GM12875 (cell line): ENCODE results near the gene RABL6.
"Not testable (repeated sequence)": the region's sequence is repeated elsewhere in the genome, so short reads cannot be mapped to it uniquely, and the experiment has no call there.

ENCODE experiments used
- H3K4me3 ChIP-seq: one replicate; pipeline ENCODE4 v1.5.1; 2011; ENCODE audit warnings: low read depth, low read length, control low read depth
- TF ChIP-seq, protein P1 (sequence below): IDR thresholded peaks from 2 replicates; pipeline ENCODE4 v1.5.1; 2011; ENCODE audit warnings: low read depth, mild to moderate bottlenecking, control low read depth, inconsistent platforms, low read length, moderate library complexity, borderline replicate concordance; ENCODE audit not compliant: insufficient read depth

RABL6 gene

GRCh38 chr9:136843801-136844740 lies 36.3 kb downstream of the RABL6 start:
- TF ChIP-seq, protein P1, sequence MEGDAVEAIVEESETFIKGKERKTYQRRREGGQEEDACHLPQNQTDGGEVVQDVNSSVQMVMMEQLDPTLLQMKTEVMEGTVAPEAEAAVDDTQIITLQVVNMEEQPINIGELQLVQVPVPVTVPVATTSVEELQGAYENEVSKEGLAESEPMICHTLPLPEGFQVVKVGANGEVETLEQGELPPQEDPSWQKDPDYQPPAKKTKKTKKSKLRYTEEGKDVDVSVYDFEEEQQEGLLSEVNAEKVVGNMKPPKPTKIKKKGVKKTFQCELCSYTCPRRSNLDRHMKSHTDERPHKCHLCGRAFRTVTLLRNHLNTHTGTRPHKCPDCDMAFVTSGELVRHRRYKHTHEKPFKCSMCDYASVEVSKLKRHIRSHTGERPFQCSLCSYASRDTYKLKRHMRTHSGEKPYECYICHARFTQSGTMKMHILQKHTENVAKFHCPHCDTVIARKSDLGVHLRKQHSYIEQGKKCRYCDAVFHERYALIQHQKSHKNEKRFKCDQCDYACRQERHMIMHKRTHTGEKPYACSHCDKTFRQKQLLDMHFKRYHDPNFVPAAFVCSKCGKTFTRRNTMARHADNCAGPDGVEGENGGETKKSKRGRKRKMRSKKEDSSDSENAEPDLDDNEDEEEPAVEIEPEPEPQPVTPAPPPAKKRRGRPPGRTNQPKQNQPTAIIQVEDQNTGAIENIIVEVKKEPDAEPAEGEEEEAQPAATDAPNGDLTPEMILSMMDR, result peak; percentile 59
- H3K4me3 ChIP-seq, result not testable (repeated sequence)

DNA sequence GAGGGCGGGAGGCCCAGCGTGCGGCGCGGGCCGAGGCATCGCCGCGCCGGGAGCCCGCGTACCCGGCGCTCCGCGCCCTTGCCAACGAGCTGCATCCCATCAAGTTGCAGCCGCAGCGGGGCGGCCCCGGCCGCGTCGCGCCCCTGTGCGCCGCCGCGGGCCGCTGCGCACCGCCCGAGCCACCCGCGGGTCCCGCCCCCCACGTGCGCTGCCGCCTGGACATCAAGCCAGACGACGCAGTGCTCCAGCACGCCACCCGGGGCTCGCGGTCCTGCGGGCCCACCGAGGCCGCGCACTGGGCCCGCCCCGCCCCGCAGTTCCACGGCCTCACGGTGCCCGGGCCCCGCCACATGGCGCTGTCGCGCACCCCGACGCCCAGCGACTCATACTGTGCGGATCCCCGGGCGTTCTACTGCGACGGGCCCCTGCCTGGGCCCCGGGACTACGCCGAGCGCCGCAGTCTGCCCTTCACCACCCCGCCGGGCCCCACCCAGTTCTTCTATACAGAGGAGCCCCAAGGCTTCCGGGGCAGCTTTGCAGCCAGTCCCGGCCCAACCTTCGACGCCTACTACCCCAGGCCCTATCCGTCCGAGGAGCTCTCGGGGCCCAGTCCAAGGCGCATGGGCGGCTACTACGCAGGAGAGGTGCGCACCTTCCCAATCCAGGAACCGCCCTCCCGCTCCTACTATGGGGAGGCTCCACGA lies 37.2 kb downstream of the RABL6 start:
- TF ChIP-seq, protein P1, result no peak

DNA sequence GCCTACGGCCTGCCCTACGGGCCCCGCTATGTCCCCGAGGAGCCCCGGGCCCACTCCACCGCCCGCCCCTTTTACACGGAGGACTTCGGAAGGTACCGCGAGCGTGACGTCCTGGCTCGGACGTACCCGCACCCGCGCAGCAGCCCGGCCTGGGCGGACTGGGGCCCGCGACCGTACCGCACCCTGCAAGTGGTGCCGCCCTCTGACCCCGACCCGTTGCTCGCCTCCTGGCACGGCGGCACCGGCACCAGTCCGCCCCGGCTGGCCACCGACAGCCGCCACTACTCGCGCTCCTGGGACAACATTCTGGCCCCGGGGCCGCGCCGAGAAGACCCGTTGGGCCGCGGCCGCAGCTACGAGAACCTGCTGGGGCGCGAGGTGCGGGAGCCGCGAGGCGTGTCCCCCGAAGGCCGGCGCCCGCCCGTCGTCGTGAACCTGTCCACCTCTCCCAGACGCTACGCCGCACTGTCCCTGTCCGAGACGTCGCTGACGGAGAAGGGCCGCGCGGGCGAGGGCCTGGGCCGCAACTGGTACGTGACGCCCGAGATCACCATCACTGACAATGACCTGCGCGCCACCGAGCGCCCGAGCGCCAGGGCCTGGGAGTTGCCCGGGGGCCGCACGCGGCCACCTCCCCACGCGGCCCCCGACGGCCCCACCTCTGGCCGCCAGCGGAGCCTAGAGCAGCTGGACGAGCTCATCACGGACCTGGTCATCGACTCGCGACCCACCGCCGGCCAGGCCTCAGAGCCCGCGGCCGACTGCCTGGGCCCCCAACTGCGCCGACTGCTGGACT lies 37.9 kb downstream of the RABL6 start:
- no peak overlapping the region for H3K4me3 ChIP-seq
- TF ChIP-seq, protein P1, result no peak

More for the DNA sequence above, 37.2 kb downstream of the RABL6 start:
- H3K4me3 ChIP-seq, result no peak overlapping the region

GRCh38 chr9:136846376-136847087 lies 38.8 kb downstream of the RABL6 start:
- TF ChIP-seq, protein P1, result no peak
- no peak overlapping the region for H3K4me3 ChIP-seq

GRCh38 chr9:136847088-136847825 lies 39.5 kb downstream of the RABL6 start:
- TF ChIP-seq, protein P1, result no peak
- H3K4me3 ChIP-seq, result peak overlapping the region; percentile 64
